ENCODE results near the gene BCL11A.

Gene BCL11A

DNA sequence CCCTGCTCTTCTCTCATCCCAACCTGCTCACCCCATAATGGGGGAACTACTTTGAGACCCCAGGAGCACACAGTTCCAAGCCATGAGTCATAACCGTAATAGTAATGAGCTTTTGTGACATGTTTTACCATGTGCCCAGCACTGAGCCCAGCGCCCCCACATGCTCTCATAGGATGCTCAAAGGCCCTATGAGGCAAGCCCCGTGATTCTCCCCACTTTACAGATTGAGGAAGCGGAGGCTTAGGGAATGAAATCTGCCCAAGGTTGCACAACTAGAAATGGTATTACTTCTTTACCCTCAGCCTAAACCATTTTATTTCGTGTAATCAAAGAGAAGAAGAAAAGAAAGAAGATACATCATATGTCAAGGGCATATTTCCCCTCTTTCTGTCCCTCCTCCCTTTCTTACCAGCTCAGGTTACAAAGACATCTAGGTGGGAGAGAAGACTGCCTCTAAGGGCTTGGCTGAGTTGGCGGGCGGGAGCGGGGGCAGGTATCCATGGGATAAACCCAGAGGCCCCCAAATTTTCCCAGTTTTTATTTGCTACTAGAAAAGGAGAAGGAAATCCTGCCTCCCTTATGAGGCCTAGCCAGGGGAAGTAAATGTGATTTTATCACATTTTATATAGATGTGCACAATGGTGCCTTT, 24.2 kb downstream of the BCL11A start:
- TF ChIP-seq, protein P1, sequence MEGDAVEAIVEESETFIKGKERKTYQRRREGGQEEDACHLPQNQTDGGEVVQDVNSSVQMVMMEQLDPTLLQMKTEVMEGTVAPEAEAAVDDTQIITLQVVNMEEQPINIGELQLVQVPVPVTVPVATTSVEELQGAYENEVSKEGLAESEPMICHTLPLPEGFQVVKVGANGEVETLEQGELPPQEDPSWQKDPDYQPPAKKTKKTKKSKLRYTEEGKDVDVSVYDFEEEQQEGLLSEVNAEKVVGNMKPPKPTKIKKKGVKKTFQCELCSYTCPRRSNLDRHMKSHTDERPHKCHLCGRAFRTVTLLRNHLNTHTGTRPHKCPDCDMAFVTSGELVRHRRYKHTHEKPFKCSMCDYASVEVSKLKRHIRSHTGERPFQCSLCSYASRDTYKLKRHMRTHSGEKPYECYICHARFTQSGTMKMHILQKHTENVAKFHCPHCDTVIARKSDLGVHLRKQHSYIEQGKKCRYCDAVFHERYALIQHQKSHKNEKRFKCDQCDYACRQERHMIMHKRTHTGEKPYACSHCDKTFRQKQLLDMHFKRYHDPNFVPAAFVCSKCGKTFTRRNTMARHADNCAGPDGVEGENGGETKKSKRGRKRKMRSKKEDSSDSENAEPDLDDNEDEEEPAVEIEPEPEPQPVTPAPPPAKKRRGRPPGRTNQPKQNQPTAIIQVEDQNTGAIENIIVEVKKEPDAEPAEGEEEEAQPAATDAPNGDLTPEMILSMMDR (conservative IDR thresholded peaks at IDR 0.05; ENCODE audit: low read depth, low read length) = no peak
- no peak overlapping the region for H3K4me3 ChIP-seq (ENCODE audit: low read depth, low read length)
- DNase-seq (ENCODE audit: low read depth) = no peak

DNA sequence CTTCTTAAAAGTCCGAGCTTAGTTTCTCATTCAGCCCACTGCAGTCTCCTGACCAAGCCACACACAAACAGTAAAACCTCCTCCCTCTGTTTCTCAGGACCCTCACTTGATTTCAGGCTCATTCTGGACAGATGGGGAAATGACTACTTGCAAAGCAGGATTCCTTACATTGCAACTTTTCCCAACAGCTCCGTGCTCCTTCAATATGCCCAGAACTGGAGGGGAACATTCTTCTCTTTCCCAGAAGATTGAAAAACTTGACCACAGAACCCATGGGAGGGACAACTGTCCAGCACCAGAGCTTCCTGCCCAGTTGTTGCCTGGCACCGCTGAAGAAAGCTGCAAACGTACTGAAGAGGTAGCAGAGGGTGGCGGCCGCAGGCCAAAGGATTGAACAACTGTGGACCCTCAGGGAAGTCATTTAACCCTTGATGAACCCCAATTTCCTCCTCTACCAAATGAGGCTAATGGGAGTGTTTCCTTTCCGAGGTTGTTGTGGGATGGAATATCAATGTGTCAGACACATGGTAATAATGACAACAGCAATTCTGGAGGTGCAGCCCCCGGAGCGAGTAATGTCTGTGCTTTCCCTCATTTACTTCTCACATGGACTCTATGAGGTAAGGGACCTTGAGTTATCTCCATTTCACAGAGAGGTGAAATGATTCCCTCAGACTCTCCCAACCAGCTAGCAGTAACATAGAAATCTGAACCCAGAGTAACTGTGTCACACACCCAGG, 25.0 kb downstream of the BCL11A start:
- TF ChIP-seq, protein P1 (conservative IDR thresholded peaks at IDR 0.05; ENCODE audit: low read depth, low read length) = no peak
- DNase-seq (ENCODE audit: low read depth) = no peak
- no peak overlapping the region for H3K4me3 ChIP-seq (ENCODE audit: low read depth, low read length)

GRCh38 chr2:60527762-60528161, 25.7 kb downstream of the BCL11A start:
- no peak overlapping the region for H3K4me3 ChIP-seq (ENCODE audit: low read depth, low read length)
- TF ChIP-seq, protein P1 (conservative IDR thresholded peaks at IDR 0.05; ENCODE audit: low read depth, low read length) = no peak
- no peak for DNase-seq (ENCODE audit: low read depth)

- no peak overlapping the region for H3K4me3 ChIP-seq (ENCODE audit: low read depth, low read length)
- TF ChIP-seq, protein P1 (conservative IDR thresholded peaks at IDR 0.05; ENCODE audit: low read depth, low read length) = no peak
- no peak for DNase-seq (ENCODE audit: low read depth)
These were observed 26.8 kb downstream of the BCL11A start for GRCh38 chr2:60526623-60527022.

DNA sequence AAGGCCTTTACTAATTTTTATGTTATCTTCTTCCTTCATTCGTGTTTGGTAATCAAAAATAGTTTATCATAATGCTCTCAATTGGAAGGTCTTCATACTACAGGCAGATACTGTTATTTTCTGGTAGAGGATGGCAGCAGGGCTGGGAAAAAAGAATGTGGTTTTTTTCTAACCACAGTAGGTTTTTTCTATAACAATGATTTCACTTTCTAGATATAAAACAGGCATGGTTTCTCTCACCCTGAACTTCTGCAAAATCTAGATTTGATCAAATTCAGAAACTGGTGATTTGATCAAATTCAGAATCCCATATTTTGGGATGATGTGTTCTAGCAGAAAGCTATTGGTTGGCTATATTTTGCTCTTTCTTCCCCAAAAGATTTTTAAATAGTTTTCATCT, 27.6 kb downstream of the BCL11A start:
- TF ChIP-seq, protein P1 (conservative IDR thresholded peaks at IDR 0.05; ENCODE audit: low read depth, low read length) = no peak
- H3K4me3 ChIP-seq (ENCODE audit: low read depth, low read length) = no peak overlapping the region
- DNase-seq (ENCODE audit: low read depth) = no peak

DNA sequence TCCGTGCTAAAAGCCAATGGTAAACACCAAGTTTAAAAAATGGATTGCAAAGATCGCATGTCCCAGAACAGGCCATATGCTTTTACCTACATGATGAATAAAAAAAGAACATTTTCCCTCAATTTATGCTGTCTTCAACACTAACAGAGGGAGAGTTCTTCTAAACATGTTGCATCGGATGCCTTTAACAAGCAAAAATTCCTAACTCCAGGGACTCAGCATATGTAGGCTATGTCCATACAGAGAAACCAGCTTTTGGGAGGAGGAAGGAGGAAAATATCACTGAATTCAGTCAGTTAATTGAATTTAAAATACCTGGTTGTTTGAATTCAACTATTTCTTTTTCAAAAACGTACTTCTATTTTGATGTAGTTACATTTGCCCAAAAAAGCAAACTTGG, 28.6 kb downstream of the BCL11A start:
- TF ChIP-seq, protein P1 (conservative IDR thresholded peaks at IDR 0.05; ENCODE audit: low read depth, low read length) = no peak
- no peak overlapping the region for H3K4me3 ChIP-seq (ENCODE audit: low read depth, low read length)
- no peak for DNase-seq (ENCODE audit: low read depth)

DNA sequence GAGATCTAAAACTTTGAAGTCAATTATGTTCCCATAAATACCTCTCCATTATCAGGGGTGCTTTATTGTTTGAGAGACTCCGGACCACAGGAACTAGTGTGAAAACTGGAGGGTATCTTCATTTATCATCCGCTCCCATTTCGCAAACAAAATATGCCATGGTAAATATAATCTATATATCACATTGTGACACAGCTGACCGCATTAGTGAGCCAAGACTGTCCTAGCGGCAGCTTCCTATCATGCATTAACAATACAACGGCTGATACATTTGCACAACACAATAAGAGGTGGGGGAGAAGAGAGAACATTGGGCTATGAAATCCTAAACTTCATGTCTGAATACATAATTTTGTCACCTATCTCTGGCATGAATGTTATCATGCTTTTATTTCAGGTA, 29.5 kb downstream of the BCL11A start:
- TF ChIP-seq, protein P1 (conservative IDR thresholded peaks at IDR 0.05; ENCODE audit: low read depth, low read length) = no peak
- no peak overlapping the region for H3K4me3 ChIP-seq (ENCODE audit: low read depth, low read length)
- no peak for DNase-seq (ENCODE audit: low read depth)
